Endothelial cell of umbilical vein (primary cell): ENCODE results near the gene ZNF414.
A peak's percentile ranks its signal among the peaks of the same experiment; 100 is the strongest.

ENCODE experiments used
- CTCF ChIP-seq, 2 donors: IDR thresholded peaks; 1 replicate in 1 of 2; 2 replicates in 1 of 2; pipeline ENCODE4 v1.5.1; 2011; ENCODE audit warnings: low read length in 2 of 2, mild to moderate bottlenecking in 2 of 2, moderate library complexity in 2 of 2, control low read depth in 1 of 2, inconsistent platforms in 1 of 2, low read depth in 1 of 2; ENCODE audit not compliant: insufficient read depth in 1 of 2; ENCODE audit errors: extremely low read depth in 1 of 2
- GATA2 ChIP-seq: IDR thresholded peaks from 2 replicates; pipeline ENCODE4 v1.7.0; 2011; ENCODE audit warnings: low read depth, mild to moderate bottlenecking, moderate library complexity, mixed read lengths, low read length; ENCODE audit not compliant: insufficient read length, insufficient read depth
- MAX ChIP-seq: IDR thresholded peaks from 2 replicates; pipeline ENCODE4 v1.6.1; 2011; ENCODE audit not compliant: insufficient read depth, insufficient read length
- MYC ChIP-seq: IDR thresholded peaks from one replicate; pipeline ENCODE4 v1.6.1; 2011; ENCODE audit warnings: mild to moderate bottlenecking, low read depth, low read length
- POLR2A ChIP-seq: IDR thresholded peaks from 2 replicates; pipeline ENCODE4 v1.6.1; 2012; ENCODE audit warnings: low read depth, mild to moderate bottlenecking, control low read depth, low read length
- POLR2AphosphoS5 ChIP-seq: IDR thresholded peaks from 2 replicates; pipeline ENCODE4 v1.6.1; 2012; ENCODE audit warnings: low read depth, mild to moderate bottlenecking, control low read depth, low read length, moderate library complexity; ENCODE audit not compliant: insufficient read depth

GRCh38 chr19:8506402-8506957 is 7.5 kb downstream of the ZNF414 start:
- TF ChIP-seq CTCF (IDR thresholded peaks at IDR 0.05; ENCODE audit: extremely low read depth in 1 of 2, insufficient read depth in 1 of 2, low read depth in 1 of 2, low read length in 2 of 2) (peak in 1 of 2 donors; percentile 2), POLR2A (no peak), MYC (no peak), GATA2 (no peak), POLR2AphosphoS5 (no peak), MAX (no peak)
